ENCODE measurements around the gene C1RL.

Gene C1RL

DNA sequence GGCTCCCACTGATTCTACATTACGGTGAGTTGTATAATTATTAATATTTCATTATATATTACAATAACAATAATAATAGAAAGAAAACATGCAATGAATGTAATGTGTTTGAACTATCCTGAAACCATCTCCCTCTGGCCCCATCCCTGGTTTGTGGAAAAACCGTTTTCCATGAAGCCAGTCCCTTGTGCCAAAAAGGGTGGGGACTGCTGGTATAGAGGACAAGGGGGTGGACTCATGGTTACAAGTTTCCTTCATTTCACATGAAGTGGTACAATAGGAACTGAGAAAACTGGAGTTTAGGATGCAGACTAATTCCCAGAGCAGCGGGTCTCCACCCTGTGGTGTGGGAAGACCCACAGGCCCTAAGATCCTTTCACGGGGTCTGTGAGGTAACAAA lies 3.0 kb upstream of the C1RL start:
- TF ChIP-seq, protein P1, sequence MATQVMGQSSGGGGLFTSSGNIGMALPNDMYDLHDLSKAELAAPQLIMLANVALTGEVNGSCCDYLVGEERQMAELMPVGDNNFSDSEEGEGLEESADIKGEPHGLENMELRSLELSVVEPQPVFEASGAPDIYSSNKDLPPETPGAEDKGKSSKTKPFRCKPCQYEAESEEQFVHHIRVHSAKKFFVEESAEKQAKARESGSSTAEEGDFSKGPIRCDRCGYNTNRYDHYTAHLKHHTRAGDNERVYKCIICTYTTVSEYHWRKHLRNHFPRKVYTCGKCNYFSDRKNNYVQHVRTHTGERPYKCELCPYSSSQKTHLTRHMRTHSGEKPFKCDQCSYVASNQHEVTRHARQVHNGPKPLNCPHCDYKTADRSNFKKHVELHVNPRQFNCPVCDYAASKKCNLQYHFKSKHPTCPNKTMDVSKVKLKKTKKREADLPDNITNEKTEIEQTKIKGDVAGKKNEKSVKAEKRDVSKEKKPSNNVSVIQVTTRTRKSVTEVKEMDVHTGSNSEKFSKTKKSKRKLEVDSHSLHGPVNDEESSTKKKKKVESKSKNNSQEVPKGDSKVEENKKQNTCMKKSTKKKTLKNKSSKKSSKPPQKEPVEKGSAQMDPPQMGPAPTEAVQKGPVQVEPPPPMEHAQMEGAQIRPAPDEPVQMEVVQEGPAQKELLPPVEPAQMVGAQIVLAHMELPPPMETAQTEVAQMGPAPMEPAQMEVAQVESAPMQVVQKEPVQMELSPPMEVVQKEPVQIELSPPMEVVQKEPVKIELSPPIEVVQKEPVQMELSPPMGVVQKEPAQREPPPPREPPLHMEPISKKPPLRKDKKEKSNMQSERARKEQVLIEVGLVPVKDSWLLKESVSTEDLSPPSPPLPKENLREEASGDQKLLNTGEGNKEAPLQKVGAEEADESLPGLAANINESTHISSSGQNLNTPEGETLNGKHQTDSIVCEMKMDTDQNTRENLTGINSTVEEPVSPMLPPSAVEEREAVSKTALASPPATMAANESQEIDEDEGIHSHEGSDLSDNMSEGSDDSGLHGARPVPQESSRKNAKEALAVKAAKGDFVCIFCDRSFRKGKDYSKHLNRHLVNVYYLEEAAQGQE (IDR thresholded peaks at IDR 0.05; ENCODE audit: low read depth) = no peak
- TF ChIP-seq RAD21 (IDR thresholded peaks at IDR 0.05; ENCODE audit: low read depth) = no peak
- no peak for TF ChIP-seq YY1 (IDR thresholded peaks at IDR 0.05; ENCODE audit: low read depth)
- TF ChIP-seq ZBTB7A (IDR thresholded peaks at IDR 0.05; ENCODE audit: low read depth) = no peak
- no peak for TF ChIP-seq TCF12 (IDR thresholded peaks at IDR 0.05; ENCODE audit: low read depth)
- TF ChIP-seq, protein P2, sequence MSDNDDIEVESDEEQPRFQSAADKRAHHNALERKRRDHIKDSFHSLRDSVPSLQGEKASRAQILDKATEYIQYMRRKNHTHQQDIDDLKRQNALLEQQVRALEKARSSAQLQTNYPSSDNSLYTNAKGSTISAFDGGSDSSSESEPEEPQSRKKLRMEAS (IDR thresholded peaks at IDR 0.05) = no peak

DNA sequence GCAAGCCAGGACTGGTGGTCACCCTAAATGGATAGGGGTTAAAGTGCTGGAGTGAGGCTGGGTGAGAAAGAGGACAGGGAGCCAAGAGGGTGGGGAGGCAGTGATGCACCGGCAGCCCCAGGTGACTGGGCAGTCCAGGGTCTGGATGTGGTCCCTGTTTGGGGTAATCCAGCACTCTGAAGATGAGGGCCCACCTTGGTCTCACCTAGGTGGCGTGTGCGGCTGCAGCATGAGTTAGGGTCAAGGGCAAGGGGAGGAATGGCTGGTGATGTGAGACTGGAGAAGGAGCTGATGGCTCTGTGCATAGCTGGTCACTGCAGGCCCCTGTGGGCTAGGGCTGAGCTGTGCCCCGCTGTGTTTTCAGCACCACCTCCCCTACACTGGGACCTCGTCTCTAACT lies 1.6 kb upstream of the C1RL start:
- TF ChIP-seq, protein P2 (IDR thresholded peaks at IDR 0.05) = no peak
- TF ChIP-seq CEBPB (IDR thresholded peaks at IDR 0.05) (no peak), EP300 (IDR thresholded peaks at IDR 0.05; ENCODE audit: borderline replicate concordance) (no peak), EGR1 (IDR thresholded peaks at IDR 0.05) (no peak), FOXM1 (IDR thresholded peaks at IDR 0.05; ENCODE audit: borderline replicate concordance, low read depth) (no peak), NFIC (IDR thresholded peaks at IDR 0.05) (no peak), ZBTB7A (IDR thresholded peaks at IDR 0.05; ENCODE audit: low read depth) (no peak), TEAD4 (IDR thresholded peaks at IDR 0.05) (no peak), TAF1 (IDR thresholded peaks at IDR 0.05; ENCODE audit: low read depth) (no peak), USF1 (IDR thresholded peaks at IDR 0.05) (no peak), RAD21 (IDR thresholded peaks at IDR 0.05; ENCODE audit: low read depth) (no peak), TCF12 (IDR thresholded peaks at IDR 0.05; ENCODE audit: low read depth) (no peak), YY1 (IDR thresholded peaks at IDR 0.05; ENCODE audit: low read depth) (no peak), CREB1 (IDR thresholded peaks at IDR 0.05; ENCODE audit: low read depth) (no peak)
- TF ChIP-seq, protein P1 (IDR thresholded peaks at IDR 0.05; ENCODE audit: low read depth) = no peak

- TF ChIP-seq NFIC (IDR thresholded peaks at IDR 0.05) (no peak), RAD21 (IDR thresholded peaks at IDR 0.05; ENCODE audit: low read depth) (no peak), EGR1 (IDR thresholded peaks at IDR 0.05) (no peak), CREB1 (IDR thresholded peaks at IDR 0.05; ENCODE audit: low read depth) (no peak), CEBPB (IDR thresholded peaks at IDR 0.05) (no peak), FOXM1 (IDR thresholded peaks at IDR 0.05; ENCODE audit: borderline replicate concordance, low read depth) (no peak), YY1 (IDR thresholded peaks at IDR 0.05; ENCODE audit: low read depth) (no peak), EP300 (IDR thresholded peaks at IDR 0.05; ENCODE audit: borderline replicate concordance) (no peak), TEAD4 (IDR thresholded peaks at IDR 0.05) (no peak), USF1 (IDR thresholded peaks at IDR 0.05) (no peak), TAF1 (IDR thresholded peaks at IDR 0.05; ENCODE audit: low read depth) (no peak), ZBTB7A (IDR thresholded peaks at IDR 0.05; ENCODE audit: low read depth) (no peak), TCF12 (IDR thresholded peaks at IDR 0.05; ENCODE audit: low read depth) (no peak; the same call in 1 of the 2 replicates)
- TF ChIP-seq, protein P1 (IDR thresholded peaks at IDR 0.05; ENCODE audit: low read depth) = no peak
- TF ChIP-seq, protein P2 (IDR thresholded peaks at IDR 0.05) = no peak
Observed at GRCh38 chr12:7109572-7109920, 532 bp upstream of the C1RL start.

GRCh38 chr12:7108003-7108795 lies 815 bp downstream of the C1RL start:
- TF ChIP-seq TEAD4 (IDR thresholded peaks at IDR 0.05) = no peak
- no peak for TF ChIP-seq EGR1 (IDR thresholded peaks at IDR 0.05)
- TF ChIP-seq, protein P2 (IDR thresholded peaks at IDR 0.05) = no peak
- TF ChIP-seq CREB1 (IDR thresholded peaks at IDR 0.05; ENCODE audit: low read depth) = no peak
- TF ChIP-seq, protein P1 (IDR thresholded peaks at IDR 0.05; ENCODE audit: low read depth) = no peak
- TF ChIP-seq NFIC (IDR thresholded peaks at IDR 0.05) = no peak
- TF ChIP-seq EP300 (IDR thresholded peaks at IDR 0.05; ENCODE audit: borderline replicate concordance) = no peak
- no peak for TF ChIP-seq TCF12 (IDR thresholded peaks at IDR 0.05; ENCODE audit: low read depth)
- no peak for TF ChIP-seq FOXM1 (IDR thresholded peaks at IDR 0.05; ENCODE audit: borderline replicate concordance, low read depth)
- no peak for TF ChIP-seq TAF1 (IDR thresholded peaks at IDR 0.05; ENCODE audit: low read depth)
- TF ChIP-seq USF1 (IDR thresholded peaks at IDR 0.05) = no peak
- no peak for TF ChIP-seq ZBTB7A (IDR thresholded peaks at IDR 0.05; ENCODE audit: low read depth)
- no peak for TF ChIP-seq RAD21 (IDR thresholded peaks at IDR 0.05; ENCODE audit: low read depth)
- TF ChIP-seq YY1 (IDR thresholded peaks at IDR 0.05; ENCODE audit: low read depth) = no peak
- no peak for TF ChIP-seq CEBPB (IDR thresholded peaks at IDR 0.05)
